Neural cell (in vitro differentiated cells): ENCODE data around the gene SGMS2. TPM values are rescaled to one million over a fixed set of nuclear protein-coding genes. Genes with fewer than 3 reads are reported as not detected.

Experiments
- H2AFZ ChIP-seq: fragments of 200-600, 300-800 bp; sonication (generic), shearing (Covaris generic); 2 replicates; pipeline ENCODE4 v1.6.0; 2014; ENCODE audit warnings: low read depth, mild to moderate bottlenecking, antibody characterized with exemption, low read length, moderate library complexity
- H3F3A ChIP-seq: fragments of 200-600 bp; shearing (Covaris generic); 2 replicates; pipeline ENCODE4 v1.6.1; 2016; ENCODE audit warnings: mild to moderate bottlenecking, moderate library complexity, mixed read lengths, antibody characterized with exemption, low read length; ENCODE audit not compliant: insufficient read depth, poor library complexity, severe bottlenecking
- H3K27ac ChIP-seq: fragments of 200-600, 300-800 bp; sonication (generic), shearing (Covaris generic); 2 replicates; pipeline ENCODE4 v1.5.1; 2014; ENCODE audit warnings: mild to moderate bottlenecking, low read length, moderate library complexity
- H3K27me3 ChIP-seq: fragments of 300-800, 200-600 bp; sonication (generic), shearing (Covaris generic); 2 replicates; pipeline ENCODE4 v1.6.0; 2014; ENCODE audit warnings: mild to moderate bottlenecking, low read depth, low read length, moderate library complexity; ENCODE audit not compliant: insufficient read depth
- H3K36me3 ChIP-seq: fragments of 300-800, 200-600 bp; sonication (generic), shearing (Covaris generic); 2 replicates; pipeline ENCODE4 v1.5.1; 2014; ENCODE audit warnings: mild to moderate bottlenecking, antibody characterized with exemption, low read length, moderate library complexity; ENCODE audit not compliant: insufficient read depth
- H3K4me2 ChIP-seq: fragments of 300-800, 200-600 bp; sonication (generic), shearing (Covaris generic); 2 replicates; pipeline ENCODE4 v1.6.0; 2014; ENCODE audit warnings: mild to moderate bottlenecking, low read length
- H3K4me3 ChIP-seq: fragments of 300-800, 200-600 bp; sonication (generic), shearing (Covaris generic); 2 replicates; pipeline ENCODE4 v1.5.1; 2014; ENCODE audit warnings: mild to moderate bottlenecking, low read length, moderate library complexity
- H3K79me2 ChIP-seq: fragments of 200-600 bp; shearing (Covaris generic); replicated peaks from 2 replicates; pipeline ENCODE4 v1.6.0; 2014; ENCODE audit warnings: mild to moderate bottlenecking, low read length, moderate library complexity; ENCODE audit not compliant: insufficient read depth
- H3K9ac ChIP-seq: fragments of 300-800, 200-600 bp; sonication (generic), shearing (Covaris generic); 2 replicates; pipeline ENCODE4 v1.6.1; 2016; ENCODE audit warnings: mild to moderate bottlenecking, low read length, mixed read lengths
- H3K9me2 ChIP-seq: fragments of 200-600 bp; shearing (Covaris generic); 2 replicates; pipeline ENCODE4 v1.6.1; 2016; ENCODE audit warnings: mild to moderate bottlenecking, low read length, mixed read lengths; ENCODE audit not compliant: insufficient read depth
- H3K9me3 ChIP-seq: fragments of 200-600, 300-800 bp; sonication (generic), shearing (Covaris generic); 2 replicates; pipeline ENCODE4 v1.6.1; 2016; ENCODE audit warnings: mild to moderate bottlenecking, mixed run types, low read length, moderate library complexity, mixed read lengths
- H4K20me1 ChIP-seq: fragments of 200-600 bp; shearing (Covaris generic); 2 replicates; pipeline ENCODE4 v1.6.1; 2016; ENCODE audit warnings: mild to moderate bottlenecking, mixed run types; ENCODE audit not compliant: insufficient read depth
- CTCF ChIP-seq: fragments of 450-650 bp; IDR thresholded peaks from 2 replicates; pipeline ENCODE4 v1.5.1; 2014; ENCODE audit warnings: antibody characterized with exemption, mild to moderate bottlenecking, moderate library complexity; ENCODE audit not compliant: poor library complexity, severe bottlenecking
- EP300 ChIP-seq: fragments of 450-650 bp; conservative IDR thresholded peaks from 2 replicates; pipeline ENCODE4 v1.6.1; 2014; ENCODE audit warnings: antibody characterized with exemption, mild to moderate bottlenecking, moderate library complexity; ENCODE audit not compliant: poor library complexity, severe bottlenecking
- EZH2 ChIP-seq: fragments of 200-600, 300-800 bp; shearing (Covaris generic), sonication (generic); IDR thresholded peaks from 2 replicates; pipeline ENCODE4 v1.6.1; 2014; ENCODE audit warnings: antibody characterized with exemption, low read length, borderline replicate concordance, mild to moderate bottlenecking; ENCODE audit not compliant: insufficient read depth, poor library complexity, severe bottlenecking
- MXI1 ChIP-seq: fragments of 450-650 bp; conservative IDR thresholded peaks from 2 replicates; pipeline ENCODE4 v1.6.1; 2014; ENCODE audit warnings: antibody characterized with exemption, mild to moderate bottlenecking; ENCODE audit not compliant: poor library complexity, severe bottlenecking
- POLR2AphosphoS5 ChIP-seq: IDR thresholded peaks from 2 replicates; pipeline ENCODE4 v1.6.1; 2012
- RAD21 ChIP-seq: fragments of 450-650 bp; conservative IDR thresholded peaks from 2 replicates; pipeline ENCODE4 v1.6.1; 2014; ENCODE audit warnings: antibody characterized with exemption, mild to moderate bottlenecking, moderate library complexity
- REST ChIP-seq: IDR thresholded peaks from 2 replicates; pipeline ENCODE4 v1.6.1; 2012; ENCODE audit warnings: borderline replicate concordance
- SMC3 ChIP-seq: fragments of 450-650 bp; conservative IDR thresholded peaks from 2 replicates; pipeline ENCODE4 v1.6.1; 2014; ENCODE audit warnings: antibody characterized with exemption, mild to moderate bottlenecking, moderate library complexity; ENCODE audit not compliant: poor library complexity
- TAF1 ChIP-seq: IDR thresholded peaks from 2 replicates; pipeline ENCODE4 v1.6.1; 2012; ENCODE audit warnings: low read depth
- polyA plus RNA-seq: library from polyadenylated mRNA; depleted of rRNA; stranded (reverse); fragments of >200 nt; gene quantifications from 2 replicates; pipeline ENCODE4 v1.2.3, GENCODE V29; 2014

Gene SGMS2
- polyA plus RNA-seq, 1 donor from 2014 or later: 0.15 TPM

GRCh38 chr4:107908377-107908776 is 83.6 kb downstream of the SGMS2 start:
- Histone ChIP-seq H3K27me3 (no peaks in the 10 kb centered on the region), H3F3A (no peaks in the 10 kb centered on the region), H4K20me1 (no peaks in the 10 kb centered on the region), H3K79me2 (no peaks in the 10 kb centered on the region), H3K9ac (no peak overlapping the region), H3K4me2 (no peak overlapping the region), H2AFZ (no peak overlapping the region), H3K9me3 (no peaks in the 10 kb centered on the region), H3K9me2 (no peaks in the 10 kb centered on the region), H3K36me3 (no peaks in the 10 kb centered on the region), H3K27ac (no peak overlapping the region), H3K4me3 (no peak overlapping the region)
- TF ChIP-seq EP300: no peak
- no peak for TF ChIP-seq REST
- no peak for TF ChIP-seq RAD21
- TF ChIP-seq SMC3: no peak
- no peak for TF ChIP-seq CTCF
- no peak for TF ChIP-seq MXI1

- Histone ChIP-seq H3K4me2 (no peak overlapping the region), H3K79me2 (no peaks in the 10 kb centered on the region), H3K27ac (no peak overlapping the region), H3K4me3 (no peak overlapping the region), H2AFZ (no peak overlapping the region), H4K20me1 (no peaks in the 10 kb centered on the region), H3K36me3 (no peaks in the 10 kb centered on the region), H3K9ac (no peak overlapping the region), H3K27me3 (no peaks in the 10 kb centered on the region), H3F3A (no peaks in the 10 kb centered on the region), H3K9me2 (no peaks in the 10 kb centered on the region), H3K9me3 (no peaks in the 10 kb centered on the region)
- TF ChIP-seq MXI1 (no peak), TAF1 (no peak), RAD21 (peak; percentile 91), EZH2 (no peak), SMC3 (peak; percentile 86), REST (no peak), POLR2AphosphoS5 (no peak), CTCF (peak; percentile 86), EP300 (no peak)
Measured at GRCh38 chr4:107913283-107913899, 88.7 kb downstream of the SGMS2 start.
